SK-N-SH (cell line): ENCODE data around the gene RGS7.
A peak's percentile ranks its signal among the peaks of the same experiment; 100 is the strongest.

Experiments
- CHD2 ChIP-seq: fragments of 150-350 bp; IDR thresholded peaks from 2 replicates; pipeline ENCODE4 v1.6.1; 2018; ENCODE audit warnings: low read length; ENCODE audit not compliant: partially characterized antibody
- EP300 ChIP-seq, 2 experiments: IDR thresholded peaks; 2 replicates each; pipeline versions ENCODE4 v1.4.0 to v1.6.1; 2012; ENCODE audit warnings: borderline replicate concordance in 1 of 2, low read depth in 1 of 2, low read length in 1 of 2
- FOXM1 ChIP-seq: IDR thresholded peaks from 2 replicates; pipeline ENCODE4 v1.4.0; 2012; ENCODE audit warnings: low read depth, mild to moderate bottlenecking
- GATA2 ChIP-seq: sonication (generic); formaldehyde crosslinking; IDR thresholded peaks from 2 replicates; pipeline ENCODE4 v1.5.0; 2020; ENCODE audit warnings: mild to moderate bottlenecking, missing genetic modification reagents
- POLR2AphosphoS5 ChIP-seq: IDR thresholded peaks from 2 replicates; pipeline ENCODE4 v1.6.1; 2012; ENCODE audit warnings: low read depth, low read length
- RAD21 ChIP-seq: IDR thresholded peaks from 2 replicates; pipeline ENCODE4 v1.6.1; 2012; ENCODE audit warnings: mild to moderate bottlenecking, low read length
- RXRA ChIP-seq: IDR thresholded peaks from 2 replicates; pipeline ENCODE4 v1.4.0; 2012; ENCODE audit warnings: low read depth, mild to moderate bottlenecking, borderline replicate concordance
- SMC3 ChIP-seq: IDR thresholded peaks from 2 replicates; pipeline ENCODE4 v1.6.1; 2012; ENCODE audit warnings: low read depth, low read length, improper control_type of control experiment
- TAF1 ChIP-seq: IDR thresholded peaks from 2 replicates; pipeline ENCODE4 v1.6.1; 2012; ENCODE audit warnings: low read depth, mild to moderate bottlenecking, low read length, moderate library complexity, borderline replicate concordance
- TEAD4 ChIP-seq: IDR thresholded peaks from 2 replicates; pipeline ENCODE4 v1.4.0; 2012; ENCODE audit warnings: mild to moderate bottlenecking, borderline replicate concordance; ENCODE audit not compliant: insufficient read depth
- TF ChIP-seq, protein P1 (sequence below): fragments of 200-600 bp; sonication (generic); IDR thresholded peaks from 2 replicates; pipeline ENCODE4 v1.6.1; 2017; ENCODE audit warnings: antibody characterized with exemption, mild to moderate bottlenecking, moderate library complexity
- TF ChIP-seq, protein P2 (sequence below): fragments of 150-350 bp; IDR thresholded peaks from 2 replicates; pipeline ENCODE4 v1.6.1; 2017; ENCODE audit warnings: antibody characterized with exemption, low read length, low read depth, borderline replicate concordance
- TF ChIP-seq, protein P3 (sequence below): IDR thresholded peaks from 2 replicates; pipeline ENCODE4 v1.4.0; 2012; ENCODE audit warnings: low read depth
- TF ChIP-seq, protein P4 (sequence below): IDR thresholded peaks from 2 replicates; pipeline ENCODE4 v1.4.0; 2012; ENCODE audit warnings: low read depth, borderline replicate concordance

DNA sequence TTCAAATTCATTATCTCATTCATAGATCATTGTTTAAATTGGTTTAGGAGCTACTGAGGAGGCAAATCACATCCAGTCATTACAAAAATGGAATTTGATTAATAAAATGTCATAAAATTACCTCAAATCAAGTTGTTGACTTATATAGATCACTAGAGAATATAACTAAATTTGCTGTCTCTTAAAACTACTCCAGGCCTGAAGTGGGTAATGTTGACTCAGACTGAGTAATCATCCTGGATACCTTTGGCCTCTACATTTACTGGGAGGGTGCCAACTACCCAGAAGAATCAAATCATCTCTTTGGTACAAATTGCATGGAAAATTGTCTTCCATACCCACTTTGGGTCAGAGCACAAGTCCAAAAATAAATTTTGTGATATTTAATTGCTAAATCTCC is 553.9 kb downstream of the RGS7 start:
- TF ChIP-seq TEAD4: no peak
- TF ChIP-seq EP300 (IDR thresholded peaks at IDR 0.05; ENCODE audit: borderline replicate concordance in 1 of 2, low read depth in 1 of 2, low read length in 1 of 2): peak; percentile 25 to 61; a peak in 2 of 4 replicates
- TF ChIP-seq, protein P1, sequence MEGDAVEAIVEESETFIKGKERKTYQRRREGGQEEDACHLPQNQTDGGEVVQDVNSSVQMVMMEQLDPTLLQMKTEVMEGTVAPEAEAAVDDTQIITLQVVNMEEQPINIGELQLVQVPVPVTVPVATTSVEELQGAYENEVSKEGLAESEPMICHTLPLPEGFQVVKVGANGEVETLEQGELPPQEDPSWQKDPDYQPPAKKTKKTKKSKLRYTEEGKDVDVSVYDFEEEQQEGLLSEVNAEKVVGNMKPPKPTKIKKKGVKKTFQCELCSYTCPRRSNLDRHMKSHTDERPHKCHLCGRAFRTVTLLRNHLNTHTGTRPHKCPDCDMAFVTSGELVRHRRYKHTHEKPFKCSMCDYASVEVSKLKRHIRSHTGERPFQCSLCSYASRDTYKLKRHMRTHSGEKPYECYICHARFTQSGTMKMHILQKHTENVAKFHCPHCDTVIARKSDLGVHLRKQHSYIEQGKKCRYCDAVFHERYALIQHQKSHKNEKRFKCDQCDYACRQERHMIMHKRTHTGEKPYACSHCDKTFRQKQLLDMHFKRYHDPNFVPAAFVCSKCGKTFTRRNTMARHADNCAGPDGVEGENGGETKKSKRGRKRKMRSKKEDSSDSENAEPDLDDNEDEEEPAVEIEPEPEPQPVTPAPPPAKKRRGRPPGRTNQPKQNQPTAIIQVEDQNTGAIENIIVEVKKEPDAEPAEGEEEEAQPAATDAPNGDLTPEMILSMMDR: no peak
- TF ChIP-seq SMC3: no peak
- peak; percentile 31; the same call in 1 of the 2 replicates for TF ChIP-seq POLR2AphosphoS5
- no peak for TF ChIP-seq TAF1
- TF ChIP-seq, protein P2, sequence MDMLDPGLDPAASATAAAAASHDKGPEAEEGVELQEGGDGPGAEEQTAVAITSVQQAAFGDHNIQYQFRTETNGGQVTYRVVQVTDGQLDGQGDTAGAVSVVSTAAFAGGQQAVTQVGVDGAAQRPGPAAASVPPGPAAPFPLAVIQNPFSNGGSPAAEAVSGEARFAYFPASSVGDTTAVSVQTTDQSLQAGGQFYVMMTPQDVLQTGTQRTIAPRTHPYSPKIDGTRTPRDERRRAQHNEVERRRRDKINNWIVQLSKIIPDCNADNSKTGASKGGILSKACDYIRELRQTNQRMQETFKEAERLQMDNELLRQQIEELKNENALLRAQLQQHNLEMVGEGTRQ: no peak
- TF ChIP-seq, protein P3, sequence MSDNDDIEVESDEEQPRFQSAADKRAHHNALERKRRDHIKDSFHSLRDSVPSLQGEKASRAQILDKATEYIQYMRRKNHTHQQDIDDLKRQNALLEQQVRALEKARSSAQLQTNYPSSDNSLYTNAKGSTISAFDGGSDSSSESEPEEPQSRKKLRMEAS: no peak
- TF ChIP-seq, protein P4, sequence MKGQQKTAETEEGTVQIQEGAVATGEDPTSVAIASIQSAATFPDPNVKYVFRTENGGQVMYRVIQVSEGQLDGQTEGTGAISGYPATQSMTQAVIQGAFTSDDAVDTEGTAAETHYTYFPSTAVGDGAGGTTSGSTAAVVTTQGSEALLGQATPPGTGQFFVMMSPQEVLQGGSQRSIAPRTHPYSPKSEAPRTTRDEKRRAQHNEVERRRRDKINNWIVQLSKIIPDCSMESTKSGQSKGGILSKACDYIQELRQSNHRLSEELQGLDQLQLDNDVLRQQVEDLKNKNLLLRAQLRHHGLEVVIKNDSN: no peak
- TF ChIP-seq GATA2 (CRISPR knock-in tag): no peak
- TF ChIP-seq RAD21: no peak
- no peak for TF ChIP-seq CHD2
- TF ChIP-seq RXRA: no peak; the same call in 1 of the 2 replicates
- no peak for TF ChIP-seq FOXM1
